HG03280 (cell line): Measurements from ENCODE around the gene SLC8A1.

ENCODE experiments used
- ATAC-seq: cut with Tn5 transposase; IDR thresholded peaks from one replicate; pipeline ENCODE4 v1.9.1; 2021; ENCODE audit warnings: mild to moderate bottlenecking, moderate library complexity; ENCODE audit not compliant: unreplicated experiment

Gene SLC8A1

GRCh38 chr2:40168032-40168431 is 283.9 kb downstream of the SLC8A1 start:
- no peak for ATAC-seq

- no peak for ATAC-seq
Measured at GRCh38 chr2:40166006-40166405, 285.9 kb downstream of the SLC8A1 start.

- no peak for ATAC-seq
Measured at GRCh38 chr2:40165509-40165844, 286.4 kb downstream of the SLC8A1 start.

GRCh38 chr2:40164736-40165508 is 287.0 kb downstream of the SLC8A1 start:
- no peak for ATAC-seq

GRCh38 chr2:40161986-40162385 is 289.9 kb downstream of the SLC8A1 start:
- ATAC-seq: no peak

- no peak for ATAC-seq
Measured at GRCh38 chr2:40160751-40161218, 291.1 kb downstream of the SLC8A1 start.

- ATAC-seq: no peak
Measured at GRCh38 chr2:40159333-40159732, 292.6 kb downstream of the SLC8A1 start.

- no peak for ATAC-seq
Measured at GRCh38 chr2:40158781-40159180, 293.1 kb downstream of the SLC8A1 start.

- ATAC-seq: no peak
Measured at GRCh38 chr2:40155728-40156127, 296.2 kb downstream of the SLC8A1 start.

GRCh38 chr2:40150266-40150665 is 301.6 kb downstream of the SLC8A1 start:
- ATAC-seq: no peak

- no peak for ATAC-seq
Measured at GRCh38 chr2:40148334-40148733, 303.6 kb downstream of the SLC8A1 start.

GRCh38 chr2:40147360-40147759 is 304.5 kb downstream of the SLC8A1 start:
- no peak for ATAC-seq

GRCh38 chr2:40144022-40144421 is 307.9 kb downstream of the SLC8A1 start:
- ATAC-seq: no peak

GRCh38 chr2:40138314-40138713 is 313.6 kb downstream of the SLC8A1 start:
- ATAC-seq: no peak

GRCh38 chr2:40131081-40131704 is 320.7 kb downstream of the SLC8A1 start:
- ATAC-seq: no peak

GRCh38 chr2:40130251-40130994 is 321.5 kb downstream of the SLC8A1 start:
- ATAC-seq: no peak

GRCh38 chr2:40129725-40130124 is 322.2 kb downstream of the SLC8A1 start:
- ATAC-seq: no peak

GRCh38 chr2:40128796-40129195 is 323.1 kb downstream of the SLC8A1 start:
- no peak for ATAC-seq

GRCh38 chr2:40127890-40128557 is 323.9 kb downstream of the SLC8A1 start:
- no peak for ATAC-seq

- ATAC-seq: no peak
Measured at GRCh38 chr2:40127146-40127545, 324.7 kb downstream of the SLC8A1 start.

GRCh38 chr2:40126006-40126405 is 325.9 kb downstream of the SLC8A1 start:
- no peak for ATAC-seq
